GM23338 (cell line): ENCODE data around the gene DAPL1. TPM values are rescaled to one million over a fixed set of nuclear protein-coding genes. Genes with fewer than 3 reads are reported as not detected.

ENCODE experiments used
- ATAC-seq: fragments of 200-7000 bp; cut with Tn5 transposase; 3 replicates; pipeline ENCODE4 v1.9.1; 2020
- DNase-seq: peaks from one replicate; pipeline ENCODE4 v3.0.0-alpha.2; 2015; ENCODE audit warnings: low spot score
- H2AFZ ChIP-seq: fragments of 200-600 bp; sonication (generic); 2 replicates; pipeline ENCODE4 v1.8.0; 2016; ENCODE audit warnings: antibody characterized with exemption, mild to moderate bottlenecking, moderate library complexity
- H3F3A ChIP-seq: fragments of 200-600 bp; sonication (generic); replicated peaks from 2 replicates; pipeline ENCODE4 v1.8.0; 2017; ENCODE audit warnings: antibody characterized with exemption, mixed run types, low read depth
- H3K27ac ChIP-seq: fragments of 200-600 bp; sonication (generic); 2 replicates; pipeline ENCODE4 v1.6.1; 2016; ENCODE audit warnings: low read depth
- H3K27me3 ChIP-seq: fragments of 200-600 bp; sonication (generic); 2 replicates; pipeline ENCODE4 v1.8.0; 2016; ENCODE audit warnings: mild to moderate bottlenecking, mixed run types, moderate library complexity; ENCODE audit not compliant: insufficient read depth
- H3K36me3 ChIP-seq: fragments of 200-600 bp; sonication (generic); 2 replicates; pipeline ENCODE4 v1.8.0; 2016; ENCODE audit warnings: mild to moderate bottlenecking; ENCODE audit not compliant: insufficient read depth
- H3K4me1 ChIP-seq: fragments of 200-600 bp; sonication (generic); 2 replicates; pipeline ENCODE4 v1.8.0; 2016; ENCODE audit warnings: mild to moderate bottlenecking, moderate library complexity; ENCODE audit not compliant: insufficient read depth
- H3K4me2 ChIP-seq: fragments of 200-600 bp; sonication (generic); 2 replicates; pipeline ENCODE4 v1.7.1; 2017; ENCODE audit warnings: mixed run types
- H3K4me3 ChIP-seq: fragments of 200-600 bp; sonication (generic); 2 replicates; pipeline ENCODE4 v1.6.1; 2016; ENCODE audit warnings: mixed run types
- H3K79me2 ChIP-seq: fragments of 200-600 bp; sonication (generic); replicated peaks from 2 replicates; pipeline ENCODE4 v1.8.0; 2017; ENCODE audit warnings: mild to moderate bottlenecking; ENCODE audit not compliant: insufficient read depth
- H3K9me2 ChIP-seq: fragments of 200-600 bp; sonication (generic); 2 replicates; pipeline ENCODE4 v1.8.0; 2017; ENCODE audit not compliant: insufficient read depth
- H4K20me1 ChIP-seq: fragments of 200-600 bp; sonication (generic); replicated peaks from 2 replicates; pipeline ENCODE4 v1.8.0; 2017; ENCODE audit warnings: mild to moderate bottlenecking; ENCODE audit not compliant: insufficient read depth
- H3K27ac Mint-ChIP-seq: 2 replicates; pipeline ENCODE4 v1.8.0; 2020; ENCODE audit warnings: inconsistent platforms, mild to moderate bottlenecking, moderate library complexity, mixed read lengths
- H3K27me3 Mint-ChIP-seq: 3 replicates; pipeline ENCODE4 v1.8.0; 2022; ENCODE audit warnings: low read depth, mild to moderate bottlenecking, moderate library complexity, mixed read lengths, inconsistent platforms; ENCODE audit not compliant: insufficient read depth, poor library complexity
- H3K36me3 Mint-ChIP-seq: 3 replicates; pipeline ENCODE4 v1.8.0; 2021; ENCODE audit warnings: low read depth, mild to moderate bottlenecking, inconsistent platforms, moderate library complexity, mixed read lengths
- H3K4me1 Mint-ChIP-seq: 3 replicates; pipeline ENCODE4 v1.8.0; 2020; ENCODE audit warnings: mild to moderate bottlenecking, inconsistent platforms, mixed read lengths
- H3K4me3 Mint-ChIP-seq: 3 replicates; pipeline ENCODE4 v1.8.0; 2021; ENCODE audit warnings: moderate library complexity, mild to moderate bottlenecking, inconsistent platforms, mixed read lengths
- H3K9me3 Mint-ChIP-seq: 3 replicates; pipeline ENCODE4 v1.8.0; 2020; ENCODE audit warnings: moderate library complexity, mild to moderate bottlenecking, inconsistent platforms, mixed read lengths
- CREB1 ChIP-seq: fragments of 250-450 bp; sonication (Bioruptor Pico); IDR thresholded peaks from 2 replicates; pipeline ENCODE4 v1.5.0; 2020; ENCODE audit warnings: low read depth, mild to moderate bottlenecking, moderate library complexity
- EZH2 ChIP-seq: fragments of 200-600 bp; sonication (generic); IDR thresholded peaks from one replicate; pipeline ENCODE4 v1.8.0; 2017; ENCODE audit warnings: antibody characterized with exemption, mild to moderate bottlenecking, low read depth; ENCODE audit not compliant: unreplicated experiment
- EZH2phosphoT487 ChIP-seq: fragments of 200-600 bp; sonication (generic); IDR thresholded peaks from one replicate; pipeline ENCODE4 v1.8.1; 2018; ENCODE audit warnings: antibody characterized with exemption; ENCODE audit not compliant: unreplicated experiment
- POLR2AphosphoS5 ChIP-seq: IDR thresholded peaks from 2 replicates; pipeline ENCODE4 v1.6.1; 2016; ENCODE audit warnings: antibody characterized with exemption, low read depth
- ZNF114 ChIP-seq: fragments of 250-450 bp; sonication (Bioruptor Pico); IDR thresholded peaks from 2 replicates; pipeline ENCODE4 v1.5.0; 2020; ENCODE audit warnings: mild to moderate bottlenecking, moderate library complexity
- ZNF331 ChIP-seq: fragments of 250-450 bp; sonication (Bioruptor Pico); IDR thresholded peaks from 2 replicates; pipeline ENCODE4 v1.5.0; 2020; ENCODE audit warnings: low read depth, mild to moderate bottlenecking, moderate library complexity
- polyA plus RNA-seq: library from polyadenylated mRNA; unstranded; fragments of >200 nt; fragmentation: Nextera tagmentation; extraction: Ambion mirVana; gene quantifications from 2 replicates; pipeline ENCODE4 v1.2.1, GENCODE V29; 2016
- total RNA-seq: library from RNA; depleted of rRNA; stranded (reverse); fragments of >200 nt; shearing (Covaris generic); gene quantifications from 2 replicates; pipeline ENCODE4 v1.2.3, GENCODE V29; 2014
- TF ChIP-seq, protein P1 (sequence below): IDR thresholded peaks from one replicate; pipeline ENCODE4 v1.6.1; 2018; ENCODE audit warnings: antibody characterized with exemption; ENCODE audit not compliant: unreplicated experiment
- TF ChIP-seq, protein P2 (sequence below): fragments of 250-450 bp; sonication (Bioruptor Pico); IDR thresholded peaks from 2 replicates; pipeline ENCODE4 v1.5.0; 2020; ENCODE audit warnings: mild to moderate bottlenecking, moderate library complexity
- TF ChIP-seq, protein P3 (sequence below), 2 experiments: fragments of 200-600 bp in 1 of 2; sonication (generic) in 1 of 2; conservative IDR thresholded peaks; 2 replicates each; pipeline versions ENCODE4 v1.5.1 to v1.6.1; 2016 to 2017; ENCODE audit warnings: antibody characterized with exemption in 2 of 2, low read depth in 2 of 2, mild to moderate bottlenecking in 2 of 2, moderate library complexity in 1 of 2
- TF ChIP-seq, protein P4 (sequence below): IDR thresholded peaks from 2 replicates; pipeline ENCODE4 v1.6.1; 2016; ENCODE audit warnings: antibody characterized with exemption

DAPL1 gene
- total and polyA plus RNA-seq, 2 experiments from 2014 or later = not detected

DNA sequence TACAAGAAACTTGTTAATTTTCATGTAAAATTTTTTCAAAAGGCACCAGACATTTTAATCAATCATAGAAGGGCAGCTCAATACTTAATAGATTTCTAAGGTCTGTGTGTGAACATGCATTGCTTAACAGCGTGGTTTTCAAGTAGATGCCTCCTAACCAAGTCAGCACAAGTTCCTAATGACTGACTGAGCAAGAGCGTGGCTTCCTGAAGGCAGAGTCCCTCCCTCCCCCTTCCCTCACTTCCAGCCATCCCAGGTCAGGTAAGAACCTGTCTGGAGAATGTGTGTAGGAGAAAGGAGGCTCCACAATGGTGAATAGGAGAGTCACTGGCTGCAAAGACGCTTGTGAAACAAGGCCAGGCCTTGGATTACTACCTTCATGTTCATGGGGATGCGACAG is 33.5 kb upstream of the DAPL1 start (continued):
- TF ChIP-seq, protein P1, sequence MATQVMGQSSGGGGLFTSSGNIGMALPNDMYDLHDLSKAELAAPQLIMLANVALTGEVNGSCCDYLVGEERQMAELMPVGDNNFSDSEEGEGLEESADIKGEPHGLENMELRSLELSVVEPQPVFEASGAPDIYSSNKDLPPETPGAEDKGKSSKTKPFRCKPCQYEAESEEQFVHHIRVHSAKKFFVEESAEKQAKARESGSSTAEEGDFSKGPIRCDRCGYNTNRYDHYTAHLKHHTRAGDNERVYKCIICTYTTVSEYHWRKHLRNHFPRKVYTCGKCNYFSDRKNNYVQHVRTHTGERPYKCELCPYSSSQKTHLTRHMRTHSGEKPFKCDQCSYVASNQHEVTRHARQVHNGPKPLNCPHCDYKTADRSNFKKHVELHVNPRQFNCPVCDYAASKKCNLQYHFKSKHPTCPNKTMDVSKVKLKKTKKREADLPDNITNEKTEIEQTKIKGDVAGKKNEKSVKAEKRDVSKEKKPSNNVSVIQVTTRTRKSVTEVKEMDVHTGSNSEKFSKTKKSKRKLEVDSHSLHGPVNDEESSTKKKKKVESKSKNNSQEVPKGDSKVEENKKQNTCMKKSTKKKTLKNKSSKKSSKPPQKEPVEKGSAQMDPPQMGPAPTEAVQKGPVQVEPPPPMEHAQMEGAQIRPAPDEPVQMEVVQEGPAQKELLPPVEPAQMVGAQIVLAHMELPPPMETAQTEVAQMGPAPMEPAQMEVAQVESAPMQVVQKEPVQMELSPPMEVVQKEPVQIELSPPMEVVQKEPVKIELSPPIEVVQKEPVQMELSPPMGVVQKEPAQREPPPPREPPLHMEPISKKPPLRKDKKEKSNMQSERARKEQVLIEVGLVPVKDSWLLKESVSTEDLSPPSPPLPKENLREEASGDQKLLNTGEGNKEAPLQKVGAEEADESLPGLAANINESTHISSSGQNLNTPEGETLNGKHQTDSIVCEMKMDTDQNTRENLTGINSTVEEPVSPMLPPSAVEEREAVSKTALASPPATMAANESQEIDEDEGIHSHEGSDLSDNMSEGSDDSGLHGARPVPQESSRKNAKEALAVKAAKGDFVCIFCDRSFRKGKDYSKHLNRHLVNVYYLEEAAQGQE = no peak
- no peak for TF ChIP-seq EZH2phosphoT487

DNA sequence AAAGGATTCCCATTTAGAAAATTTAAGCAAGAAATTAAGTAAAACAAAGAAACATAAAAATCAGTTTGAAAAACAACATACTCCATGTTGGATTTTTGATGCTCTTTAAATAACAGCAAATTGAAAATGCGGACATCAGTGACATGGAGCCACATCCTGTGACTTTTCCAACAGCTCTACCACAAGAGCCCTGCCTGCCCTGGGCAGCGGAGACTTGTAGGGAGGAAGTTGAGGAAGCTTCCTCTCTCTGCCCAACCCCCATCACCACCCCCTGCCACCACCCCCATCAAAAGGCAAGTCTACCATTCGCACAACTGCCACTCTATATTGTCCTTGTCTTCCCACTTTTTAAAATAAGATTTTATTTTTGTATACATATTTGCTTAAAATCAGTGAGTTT is 32.8 kb upstream of the DAPL1 start:
- Histone ChIP-seq H3K27ac (no peak overlapping the region), H3K4me2 (no peak overlapping the region), H3K27me3 (no peaks in the 10 kb centered on the region), H3F3A (no peaks in the 10 kb centered on the region), H3K9me2 (0 out of 2 replicates have a peak, but pooled peaks cover 15% of the 10 kb centered on the region), H3K4me3 (no peak overlapping the region), H2AFZ (peak overlapping the region; percentile 91; the same call in 1 of the 2 replicates), H4K20me1 (no peaks in the 10 kb centered on the region), H3K4me1 (no peaks in the 10 kb centered on the region), H3K79me2 (no peaks in the 10 kb centered on the region), H3K36me3 (no peaks in the 10 kb centered on the region)
- Mint-ChIP-seq H3K27ac (no peak overlapping the region), H3K27me3 (no peaks in the 10 kb centered on the region), H3K4me1 (peaks cover 8% of the 10 kb centered on the region; the same call in 2 of the 3 replicates), H3K36me3 (no peaks in the 10 kb centered on the region), H3K4me3 (no peak overlapping the region), H3K9me3 (peaks cover 1% of the 10 kb centered on the region; the same call in 1 of the 3 replicates)
- no peak for DNase-seq
- no peak for ATAC-seq
- TF ChIP-seq, protein P2, sequence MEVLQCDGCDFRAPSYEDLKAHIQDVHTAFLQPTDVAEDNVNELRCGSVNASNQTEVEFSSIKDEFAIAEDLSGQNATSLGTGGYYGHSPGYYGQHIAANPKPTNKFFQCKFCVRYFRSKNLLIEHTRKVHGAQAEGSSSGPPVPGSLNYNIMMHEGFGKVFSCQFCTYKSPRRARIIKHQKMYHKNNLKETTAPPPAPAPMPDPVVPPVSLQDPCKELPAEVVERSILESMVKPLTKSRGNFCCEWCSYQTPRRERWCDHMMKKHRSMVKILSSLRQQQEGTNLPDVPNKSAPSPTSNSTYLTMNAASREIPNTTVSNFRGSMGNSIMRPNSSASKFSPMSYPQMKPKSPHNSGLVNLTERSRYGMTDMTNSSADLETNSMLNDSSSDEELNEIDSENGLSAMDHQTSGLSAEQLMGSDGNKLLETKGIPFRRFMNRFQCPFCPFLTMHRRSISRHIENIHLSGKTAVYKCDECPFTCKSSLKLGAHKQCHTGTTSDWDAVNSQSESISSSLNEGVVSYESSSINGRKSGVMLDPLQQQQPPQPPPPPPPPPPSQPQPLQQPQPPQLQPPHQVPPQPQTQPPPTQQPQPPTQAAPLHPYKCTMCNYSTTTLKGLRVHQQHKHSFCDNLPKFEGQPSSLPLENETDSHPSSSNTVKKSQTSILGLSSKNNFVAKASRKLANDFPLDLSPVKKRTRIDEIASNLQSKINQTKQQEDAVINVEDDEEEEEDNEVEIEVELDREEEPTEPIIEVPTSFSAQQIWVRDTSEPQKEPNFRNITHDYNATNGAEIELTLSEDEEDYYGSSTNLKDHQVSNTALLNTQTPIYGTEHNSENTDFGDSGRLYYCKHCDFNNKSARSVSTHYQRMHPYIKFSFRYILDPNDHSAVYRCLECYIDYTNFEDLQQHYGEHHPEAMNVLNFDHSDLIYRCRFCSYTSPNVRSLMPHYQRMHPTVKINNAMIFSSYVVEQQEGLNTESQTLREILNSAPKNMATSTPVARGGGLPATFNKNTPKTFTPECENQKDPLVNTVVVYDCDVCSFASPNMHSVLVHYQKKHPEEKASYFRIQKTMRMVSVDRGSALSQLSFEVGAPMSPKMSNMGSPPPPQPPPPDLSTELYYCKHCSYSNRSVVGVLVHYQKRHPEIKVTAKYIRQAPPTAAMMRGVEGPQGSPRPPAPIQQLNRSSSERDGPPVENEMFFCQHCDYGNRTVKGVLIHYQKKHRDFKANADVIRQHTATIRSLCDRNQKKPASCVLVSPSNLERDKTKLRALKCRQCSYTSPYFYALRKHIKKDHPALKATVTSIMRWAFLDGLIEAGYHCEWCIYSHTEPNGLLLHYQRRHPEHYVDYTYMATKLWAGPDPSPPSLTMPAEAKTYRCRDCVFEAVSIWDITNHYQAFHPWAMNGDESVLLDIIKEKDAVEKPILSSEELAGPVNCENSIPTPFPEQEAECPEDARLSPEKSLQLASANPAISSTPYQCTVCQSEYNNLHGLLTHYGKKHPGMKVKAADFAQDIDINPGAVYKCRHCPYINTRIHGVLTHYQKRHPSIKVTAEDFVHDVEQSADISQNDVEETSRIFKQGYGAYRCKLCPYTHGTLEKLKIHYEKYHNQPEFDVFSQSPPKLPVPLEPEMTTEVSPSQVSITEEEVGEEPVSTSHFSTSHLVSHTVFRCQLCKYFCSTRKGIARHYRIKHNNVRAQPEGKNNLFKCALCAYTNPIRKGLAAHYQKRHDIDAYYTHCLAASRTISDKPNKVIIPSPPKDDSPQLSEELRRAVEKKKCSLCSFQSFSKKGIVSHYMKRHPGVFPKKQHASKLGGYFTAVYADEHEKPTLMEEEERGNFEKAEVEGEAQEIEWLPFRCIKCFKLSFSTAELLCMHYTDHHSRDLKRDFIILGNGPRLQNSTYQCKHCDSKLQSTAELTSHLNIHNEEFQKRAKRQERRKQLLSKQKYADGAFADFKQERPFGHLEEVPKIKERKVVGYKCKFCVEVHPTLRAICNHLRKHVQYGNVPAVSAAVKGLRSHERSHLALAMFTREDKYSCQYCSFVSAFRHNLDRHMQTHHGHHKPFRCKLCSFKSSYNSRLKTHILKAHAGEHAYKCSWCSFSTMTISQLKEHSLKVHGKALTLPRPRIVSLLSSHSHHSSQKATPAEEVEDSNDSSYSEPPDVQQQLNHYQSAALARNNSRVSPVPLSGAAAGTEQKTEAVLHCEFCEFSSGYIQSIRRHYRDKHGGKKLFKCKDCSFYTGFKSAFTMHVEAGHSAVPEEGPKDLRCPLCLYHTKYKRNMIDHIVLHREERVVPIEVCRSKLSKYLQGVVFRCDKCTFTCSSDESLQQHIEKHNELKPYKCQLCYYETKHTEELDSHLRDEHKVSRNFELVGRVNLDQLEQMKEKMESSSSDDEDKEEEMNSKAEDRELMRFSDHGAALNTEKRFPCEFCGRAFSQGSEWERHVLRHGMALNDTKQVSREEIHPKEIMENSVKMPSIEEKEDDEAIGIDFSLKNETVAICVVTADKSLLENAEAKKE = no peak
- TF ChIP-seq ZNF331 (CRISPR knock-in tag) (no peak), EZH2phosphoT487 (no peak), CREB1 (CRISPR knock-in tag) (no peak), EZH2 (no peak), POLR2AphosphoS5 (no peak), ZNF114 (CRISPR knock-in tag) (no peak)
- TF ChIP-seq, protein P3, sequence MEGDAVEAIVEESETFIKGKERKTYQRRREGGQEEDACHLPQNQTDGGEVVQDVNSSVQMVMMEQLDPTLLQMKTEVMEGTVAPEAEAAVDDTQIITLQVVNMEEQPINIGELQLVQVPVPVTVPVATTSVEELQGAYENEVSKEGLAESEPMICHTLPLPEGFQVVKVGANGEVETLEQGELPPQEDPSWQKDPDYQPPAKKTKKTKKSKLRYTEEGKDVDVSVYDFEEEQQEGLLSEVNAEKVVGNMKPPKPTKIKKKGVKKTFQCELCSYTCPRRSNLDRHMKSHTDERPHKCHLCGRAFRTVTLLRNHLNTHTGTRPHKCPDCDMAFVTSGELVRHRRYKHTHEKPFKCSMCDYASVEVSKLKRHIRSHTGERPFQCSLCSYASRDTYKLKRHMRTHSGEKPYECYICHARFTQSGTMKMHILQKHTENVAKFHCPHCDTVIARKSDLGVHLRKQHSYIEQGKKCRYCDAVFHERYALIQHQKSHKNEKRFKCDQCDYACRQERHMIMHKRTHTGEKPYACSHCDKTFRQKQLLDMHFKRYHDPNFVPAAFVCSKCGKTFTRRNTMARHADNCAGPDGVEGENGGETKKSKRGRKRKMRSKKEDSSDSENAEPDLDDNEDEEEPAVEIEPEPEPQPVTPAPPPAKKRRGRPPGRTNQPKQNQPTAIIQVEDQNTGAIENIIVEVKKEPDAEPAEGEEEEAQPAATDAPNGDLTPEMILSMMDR (conservative IDR thresholded peaks at IDR 0.05; ENCODE audit: low read depth in 2 of 2) = no peak
- TF ChIP-seq, protein P4, sequence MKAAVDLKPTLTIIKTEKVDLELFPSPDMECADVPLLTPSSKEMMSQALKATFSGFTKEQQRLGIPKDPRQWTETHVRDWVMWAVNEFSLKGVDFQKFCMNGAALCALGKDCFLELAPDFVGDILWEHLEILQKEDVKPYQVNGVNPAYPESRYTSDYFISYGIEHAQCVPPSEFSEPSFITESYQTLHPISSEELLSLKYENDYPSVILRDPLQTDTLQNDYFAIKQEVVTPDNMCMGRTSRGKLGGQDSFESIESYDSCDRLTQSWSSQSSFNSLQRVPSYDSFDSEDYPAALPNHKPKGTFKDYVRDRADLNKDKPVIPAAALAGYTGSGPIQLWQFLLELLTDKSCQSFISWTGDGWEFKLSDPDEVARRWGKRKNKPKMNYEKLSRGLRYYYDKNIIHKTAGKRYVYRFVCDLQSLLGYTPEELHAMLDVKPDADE = no peak
